Calu3 (cell line): ENCODE results near the gene NELL1. TPM values are rescaled to one million over a fixed set of nuclear protein-coding genes. Genes with fewer than 3 reads are reported as not detected.

Experiments
- BruUV-seq: library from RNA; stranded (reverse); fragments of 400-500 nt; replicated peaks from 2 replicates; lab custom pipeline; 2021; lab: Mats Ljungman, UMichigan
- CTCF ChIA-PET: fragments of 300-600 bp; sonication (Branson Sonifier 250); formaldehyde crosslinking; loops from one replicate; lab custom pipeline; 2022; ENCODE audit warnings: antibody characterized with exemption; lab: Charles Lee
- DNase-seq: peaks from one replicate; pipeline ENCODE4 v3.0.0; 2022
- H3K27ac Mint-ChIP-seq: one replicate; pipeline ENCODE4 v1.8.0; 2022; ENCODE audit warnings: mixed read lengths; ENCODE audit not compliant: unreplicated experiment
- H3K27me3 Mint-ChIP-seq: one replicate; pipeline ENCODE4 v1.8.0; 2022; ENCODE audit warnings: mixed read lengths; ENCODE audit not compliant: unreplicated experiment
- H3K36me3 Mint-ChIP-seq: one replicate; pipeline ENCODE4 v1.8.0; 2022; ENCODE audit warnings: mild to moderate bottlenecking, moderate library complexity, mixed read lengths; ENCODE audit not compliant: insufficient read depth, unreplicated experiment
- H3K4me1 Mint-ChIP-seq: one replicate; pipeline ENCODE4 v1.8.0; 2022; ENCODE audit warnings: mild to moderate bottlenecking, low read depth, mixed read lengths; ENCODE audit not compliant: unreplicated experiment
- H3K4me3 Mint-ChIP-seq: one replicate; pipeline ENCODE4 v1.8.0; 2022; ENCODE audit warnings: mild to moderate bottlenecking, low read depth, moderate library complexity, mixed read lengths; ENCODE audit not compliant: unreplicated experiment
- H3K9me3 Mint-ChIP-seq: one replicate; pipeline ENCODE4 v1.8.0; 2022; ENCODE audit warnings: low read depth, mixed read lengths; ENCODE audit not compliant: unreplicated experiment
- CTCF ChIP-seq: fragments of 200-600 bp; IDR thresholded peaks from one replicate; pipeline ENCODE4 v1.8.0; 2022; ENCODE audit warnings: antibody characterized with exemption; ENCODE audit not compliant: unreplicated experiment
- intact Hi-C: fragments of 100-400 bp; cut with micrococcal nuclease; formaldehyde crosslinking; loops from one replicate; pipeline ENCODE4 v1.10.0; 2022; ENCODE audit not compliant: unreplicated experiment
- total RNA-seq: library from RNA; stranded (reverse); gene quantifications from 2 replicates; pipeline ENCODE4 v1.2.3, GENCODE V29; 2022

Gene NELL1
- total RNA-seq, 1 experiment from 2014 or later, result not detected

GRCh38 chr11:21198498-21198897 lies 529.1 kb downstream of the NELL1 start:
- intact Hi-C loops, result no loop called here
- TF ChIP-seq CTCF, result no peak
- H3K4me3 Mint-ChIP-seq, result no peak overlapping the region
- no peaks in the 10 kb centered on the region for H3K4me1 Mint-ChIP-seq
- BruUV-seq, result no TSS peak
- DNase-seq, result no peak
- no peak overlapping the region for H3K27ac Mint-ChIP-seq
- H3K36me3 Mint-ChIP-seq, result no peaks in the 10 kb centered on the region
- CTCF ChIA-PET, result no interaction called here
- peaks cover 18% of the 10 kb centered on the region for H3K9me3 Mint-ChIP-seq
- no peaks in the 10 kb centered on the region for H3K27me3 Mint-ChIP-seq

- CTCF ChIA-PET, result no interaction called here
- intact Hi-C loops, result no loop called here
- no peak for DNase-seq
- Mint-ChIP-seq H3K27ac (no peak overlapping the region), H3K4me1 (no peaks in the 10 kb centered on the region), H3K27me3 (no peaks in the 10 kb centered on the region), H3K4me3 (no peak overlapping the region), H3K36me3 (no peaks in the 10 kb centered on the region), H3K9me3 (peaks cover 17% of the 10 kb centered on the region)
- TF ChIP-seq CTCF, result no peak
- BruUV-seq, result no TSS peak
Measured at GRCh38 chr11:21205205-21205604, 535.8 kb downstream of the NELL1 start.

GRCh38 chr11:21225860-21226259 lies 556.5 kb downstream of the NELL1 start:
- Mint-ChIP-seq H3K9me3 (peaks cover 24% of the 10 kb centered on the region), H3K27me3 (no peaks in the 10 kb centered on the region), H3K27ac (no peak overlapping the region), H3K4me1 (no peaks in the 10 kb centered on the region), H3K4me3 (no peak overlapping the region), H3K36me3 (no peaks in the 10 kb centered on the region)
- no TSS peak for BruUV-seq
- CTCF ChIA-PET, result no interaction called here
- intact Hi-C loops, result no loop called here
- DNase-seq, result no peak
- TF ChIP-seq CTCF, result no peak

- H3K27me3 Mint-ChIP-seq, result no peaks in the 10 kb centered on the region
- H3K9me3 Mint-ChIP-seq, result peaks cover 14% of the 10 kb centered on the region
- H3K4me3 Mint-ChIP-seq, result no peak overlapping the region
- no peaks in the 10 kb centered on the region for H3K36me3 Mint-ChIP-seq
- CTCF ChIA-PET, result no interaction called here
- H3K27ac Mint-ChIP-seq, result no peak overlapping the region
- no peak for TF ChIP-seq CTCF
- intact Hi-C loops, result no loop called here
- H3K4me1 Mint-ChIP-seq, result no peaks in the 10 kb centered on the region
- DNase-seq, result no peak
- BruUV-seq, result no TSS peak
Measured at GRCh38 chr11:21229224-21229623, 559.8 kb downstream of the NELL1 start.
